ENCODE measurements around the gene DYNC2H1.

GRCh38 chr11:103349595-103349994 lies 240.4 kb downstream of the DYNC2H1 start:
- TF ChIP-seq CTCF (IDR thresholded peaks at IDR 0.05): no peak
- no peak for TF ChIP-seq POLR2A (IDR thresholded peaks at IDR 0.05)
- TF ChIP-seq EP300 (IDR thresholded peaks at IDR 0.05): no peak
